Common myeloid progenitor, CD34-positive (primary cell): ENCODE measurements around the gene TMC1. TPM values are rescaled to one million over a fixed set of nuclear protein-coding genes. Genes with fewer than 3 reads are reported as not detected.
"Not testable (repeated sequence)": the region's sequence is repeated elsewhere in the genome, so short reads cannot be mapped to it uniquely, and the experiment has no call there.

ENCODE experiments used
- CTCF ChIA-PET: fragments of 350-600 bp; sonication (Branson Sonifier 250); formaldehyde crosslinking; loops from one replicate; lab custom pipeline; 2021; ENCODE audit warnings: antibody characterized with exemption; lab: Charles Lee
- POLR2A ChIA-PET: fragments of 350-600 bp; sonication (Branson Sonifier 250); formaldehyde crosslinking; loops from one replicate; lab custom pipeline; 2021; ENCODE audit warnings: antibody characterized with exemption; lab: Charles Lee
- DNase-seq, 3 donors: peaks; one replicate each; pipeline versions ENCODE4 v3.0.0 to v3.0.0-alpha.2; 2013
- H3K27ac ChIP-seq, 2 experiments: 1 replicate in 1 of 2; 2 replicates in 1 of 2; pipeline ENCODE4 v1.7.0; 2013; ENCODE audit warnings: inconsistent platforms in 2 of 2, low read length in 2 of 2, mild to moderate bottlenecking in 2 of 2, low read depth in 1 of 2, moderate library complexity in 1 of 2; ENCODE audit not compliant: severe bottlenecking in 2 of 2, insufficient read depth in 1 of 2, poor library complexity in 1 of 2
- H3K27me3 ChIP-seq, 5 experiments: replicated peaks in 2 of 5; 1 replicate in 3 of 5; 2 replicates in 2 of 5; pipeline versions ENCODE4 v1.6.1 to v1.7.0; 2013; ENCODE audit warnings: low read length in 4 of 5, mild to moderate bottlenecking in 2 of 5, moderate library complexity in 2 of 5, inconsistent platforms in 1 of 5; ENCODE audit not compliant: insufficient read depth in 5 of 5, control insufficient read depth in 4 of 5
- H3K36me3 ChIP-seq, 4 experiments: 1 replicate in 2 of 4; 2 replicates in 2 of 4; pipeline versions ENCODE4 v1.6.1 to v1.7.0; 2013; ENCODE audit warnings: low read length in 3 of 4, control low read depth in 1 of 4, mild to moderate bottlenecking in 1 of 4; ENCODE audit not compliant: control insufficient read depth in 4 of 4, insufficient read depth in 4 of 4
- H3K4me1 ChIP-seq, 4 experiments: 1 replicate in 3 of 4; 2 replicates in 1 of 4; pipeline versions ENCODE4 v1.6.1 to v1.7.1; 2013; ENCODE audit warnings: low read length in 3 of 4, mild to moderate bottlenecking in 3 of 4, control low read depth in 1 of 4, inconsistent platforms in 1 of 4, moderate library complexity in 1 of 4; ENCODE audit not compliant: control insufficient read depth in 4 of 4, insufficient read depth in 4 of 4; ENCODE audit errors: control extremely low read depth in 1 of 4
- H3K4me3 ChIP-seq, 7 experiments: 1 replicate in 4 of 7; 2 replicates in 3 of 7; pipeline versions ENCODE4 v1.5.1 to v1.7.0; 2013; ENCODE audit warnings: mild to moderate bottlenecking in 7 of 7, low read length in 6 of 7, moderate library complexity in 6 of 7, inconsistent platforms in 2 of 7, low read depth in 2 of 7, control low read depth in 1 of 7; ENCODE audit not compliant: insufficient read depth in 4 of 7, control insufficient read depth in 1 of 7; ENCODE audit errors: extremely low read depth in 1 of 7
- H3K9me3 ChIP-seq, 5 experiments: 1 replicate in 4 of 5; 2 replicates in 1 of 5; pipeline versions ENCODE4 v1.6.1 to v1.7.1; 2013; ENCODE audit warnings: low read length in 4 of 5, mild to moderate bottlenecking in 2 of 5, inconsistent platforms in 1 of 5, low read depth in 1 of 5, moderate library complexity in 1 of 5; ENCODE audit not compliant: control insufficient read depth in 4 of 5, insufficient read depth in 2 of 5; ENCODE audit errors: control extremely low read depth in 1 of 5
- WGBS: methylation state at CpG from one replicate; pipeline ENCODE4 v1.1.5; 2013; ENCODE audit not compliant: insufficient coverage; 5-methylcytosine and 5-hydroxymethylcytosine counted together
- polyA plus RNA-seq: library from polyadenylated mRNA; unstranded; fragments of 120-200 nt; gene quantifications from one replicate; pipeline ENCODE4 v1.2.1, GENCODE V29; 2013

TMC1 gene
- not detected for polyA plus RNA-seq

GRCh38 chr9:72521416-72521815 lies at the start of gene TMC1:
Gene TMC1 (plus strand): TSS chr9:72521608. CDS start chr9:72648649, 127,041 bp downstream.
- CTCF ChIA-PET, H3K4me1 ChIP-seq, H3K27ac ChIP-seq, H3K9me3 ChIP-seq, POLR2A ChIA-PET, DNase-seq, H3K4me3 ChIP-seq, H3K27me3 ChIP-seq, H3K36me3 ChIP-seq: not testable (repeated sequence)
- 98% methylated on average over 15 of the region's 17 CpGs for WGBS

- Histone ChIP-seq H3K36me3 (no peaks in the 10 kb centered on the region), H3K4me1 (peaks cover 0 to 5% (median 2%) of the 10 kb centered on the region in 4 experiments), H3K9me3 (no peaks in the 10 kb centered on the region), H3K27me3 (peaks cover 0 to 2% (median 0%) of the 10 kb centered on the region in 5 experiments), H3K27ac (no peak overlapping the region), H3K4me3 (no peak overlapping the region)
- DNase-seq: peak in 2 of 3 donors; percentile 34 to 47
- CTCF ChIA-PET: interaction anchor here (0.9 kb wide), 1 partner anchor 9 kb away, joined by 3 read pairs; no protein-coding TSS in a partner anchor
- POLR2A ChIA-PET: no interaction called here
- WGBS: 38% methylated on average over 1 of the region's 1 CpG
Observed at GRCh38 chr9:72473474-72474261, 47.7 kb upstream of the TMC1 start.

DNA sequence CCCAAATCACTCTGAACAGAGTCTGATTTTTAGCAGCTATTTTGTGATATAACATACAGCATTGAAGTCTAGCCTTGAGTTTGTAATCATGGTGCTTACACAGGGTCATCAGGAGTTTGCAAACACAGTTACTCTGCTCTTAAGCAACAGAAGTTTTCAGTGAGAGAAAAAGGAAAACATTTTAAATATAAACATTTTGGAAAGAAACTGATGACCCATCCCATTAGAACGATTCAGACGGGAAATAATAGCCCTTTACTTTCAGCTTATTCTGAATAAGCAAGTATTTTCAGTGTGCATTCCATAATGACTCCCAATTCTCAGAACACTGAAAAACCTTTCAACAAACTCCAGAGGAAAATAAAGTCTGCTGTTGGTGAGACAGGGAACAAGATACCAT lies 46.7 kb upstream of the TMC1 start:
- DNase-seq: no peak
- Histone ChIP-seq H3K4me3 (no peak overlapping the region), H3K9me3 (no peaks in the 10 kb centered on the region), H3K4me1 (peaks cover 0 to 5% (median 2%) of the 10 kb centered on the region in 4 experiments), H3K36me3 (no peaks in the 10 kb centered on the region), H3K27me3 (peaks cover 0 to 2% (median 0%) of the 10 kb centered on the region in 5 experiments), H3K27ac (no peak overlapping the region)
- WGBS: no CpG with 5 or more reads among the region's 2 CpGs
- CTCF ChIA-PET: no interaction called here
- POLR2A ChIA-PET: no interaction called here

DNA sequence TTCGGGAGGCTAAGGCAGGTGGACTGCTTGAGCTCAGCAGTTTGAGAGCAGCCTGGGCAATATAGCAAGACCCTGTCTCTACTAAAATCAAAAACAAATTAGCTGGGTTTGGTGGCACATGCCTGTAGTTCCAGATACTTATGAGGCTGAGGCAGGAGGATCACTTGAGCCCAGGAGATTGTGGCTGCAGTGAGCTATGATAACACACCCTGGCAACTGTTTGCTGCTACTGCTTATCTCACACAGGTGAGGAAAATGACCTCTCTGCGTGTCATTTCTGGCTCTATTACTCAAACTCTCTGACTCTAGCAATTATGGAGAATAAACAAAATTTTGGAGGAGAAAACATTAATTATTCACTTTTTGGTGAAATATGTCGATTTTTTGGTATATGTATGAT lies 45.3 kb upstream of the TMC1 start:
- no peak for DNase-seq
- no CpG with 5 or more reads among the region's 3 CpGs for WGBS
- no peaks in the 10 kb centered on the region for H3K9me3 ChIP-seq
- POLR2A ChIA-PET: no interaction called here
- no peak overlapping the region for H3K4me3 ChIP-seq
- H3K36me3 ChIP-seq: no peaks in the 10 kb centered on the region
- H3K27me3 ChIP-seq: peaks cover 0 to 2% (median 0%) of the 10 kb centered on the region in 5 experiments
- CTCF ChIA-PET: no interaction called here
- H3K27ac ChIP-seq: no peak overlapping the region
- H3K4me1 ChIP-seq: peaks cover 0 to 5% (median 2%) of the 10 kb centered on the region in 4 experiments

- POLR2A ChIA-PET: no interaction called here
Observed at GRCh38 chr9:72476617-72477437, 44.6 kb upstream of the TMC1 start.

GRCh38 chr9:72477930-72478518 lies 43.4 kb upstream of the TMC1 start:
- Histone ChIP-seq H3K4me1 (peaks cover 0 to 5% (median 2%) of the 10 kb centered on the region in 4 experiments), H3K9me3 (no peaks in the 10 kb centered on the region), H3K27ac (no peak overlapping the region), H3K27me3 (peaks cover 0 to 2% (median 0%) of the 10 kb centered on the region in 5 experiments), H3K36me3 (no peaks in the 10 kb centered on the region), H3K4me3 (no peak overlapping the region)
- ChIA-PET POLR2A (no interaction called here), CTCF (no interaction called here)
- WGBS: 89% methylated on average over 2 of the region's 4 CpGs
- peak; percentile 6 to 14 (median 9) for DNase-seq

More at GRCh38 chr9:72476617-72477437, 44.6 kb upstream of the TMC1 start:
- Histone ChIP-seq H3K27me3 (peaks cover 0 to 2% (median 0%) of the 10 kb centered on the region in 5 experiments), H3K27ac (no peak overlapping the region), H3K9me3 (no peaks in the 10 kb centered on the region), H3K4me3 (no peak overlapping the region), H3K36me3 (no peaks in the 10 kb centered on the region), H3K4me1 (peaks cover 0 to 5% (median 2%) of the 10 kb centered on the region in 4 experiments)
- DNase-seq: peak; percentile 11 to 60 (median 37)
- 80% methylated on average over 1 of the region's 2 CpGs for WGBS
- CTCF ChIA-PET: no interaction called here
